ENCODE measurements around the gene MICAL2. TPM values are rescaled to one million over a fixed set of nuclear protein-coding genes. Genes with fewer than 3 reads are reported as not detected.

Gene MICAL2
- total RNA-seq, 1 donor from 2014 or later, result 4.4 TPM

- H3K36me3 Mint-ChIP-seq (ENCODE audit: unreplicated experiment), result no peaks in the 10 kb centered on the region
- no peak for DNase-seq
- H3K4me1 Mint-ChIP-seq (ENCODE audit: low read depth, unreplicated experiment), result peaks cover 9% of the 10 kb centered on the region
- H3K27ac Mint-ChIP-seq (ENCODE audit: unreplicated experiment), result no peak overlapping the region
- H3K27me3 Mint-ChIP-seq (ENCODE audit: unreplicated experiment), result peaks cover 2% of the 10 kb centered on the region
- H3K4me3 Mint-ChIP-seq (ENCODE audit: unreplicated experiment), result no peak overlapping the region
- TF ChIP-seq CTCF (IDR thresholded peaks at IDR 0.05; ENCODE audit: partially characterized antibody, unreplicated experiment), result no peak
- H3K9me3 Mint-ChIP-seq (ENCODE audit: unreplicated experiment), result no peaks in the 10 kb centered on the region
Observed at GRCh38 chr11:12190511-12190910, 80.1 kb downstream of the MICAL2 start.

GRCh38 chr11:12192794-12193514 is 82.6 kb downstream of the MICAL2 start:
- Mint-ChIP-seq H3K4me3 (ENCODE audit: unreplicated experiment) (no peak overlapping the region), H3K9me3 (ENCODE audit: unreplicated experiment) (no peaks in the 10 kb centered on the region), H3K4me1 (ENCODE audit: low read depth, unreplicated experiment) (peaks cover 2% of the 10 kb centered on the region), H3K27me3 (ENCODE audit: unreplicated experiment) (peaks cover 3% of the 10 kb centered on the region), H3K27ac (ENCODE audit: unreplicated experiment) (no peak overlapping the region), H3K36me3 (ENCODE audit: unreplicated experiment) (no peaks in the 10 kb centered on the region)
- DNase-seq, result no peak
- TF ChIP-seq CTCF (IDR thresholded peaks at IDR 0.05; ENCODE audit: partially characterized antibody, unreplicated experiment), result no peak

GRCh38 chr11:12193515-12194336 is 83.3 kb downstream of the MICAL2 start:
- Mint-ChIP-seq H3K4me3 (ENCODE audit: unreplicated experiment) (no peak overlapping the region), H3K27ac (ENCODE audit: unreplicated experiment) (no peak overlapping the region), H3K9me3 (ENCODE audit: unreplicated experiment) (no peaks in the 10 kb centered on the region), H3K4me1 (ENCODE audit: low read depth, unreplicated experiment) (peaks cover 2% of the 10 kb centered on the region), H3K27me3 (ENCODE audit: unreplicated experiment) (peaks cover 3% of the 10 kb centered on the region), H3K36me3 (ENCODE audit: unreplicated experiment) (no peaks in the 10 kb centered on the region)
- no peak for DNase-seq
- no peak for TF ChIP-seq CTCF (IDR thresholded peaks at IDR 0.05; ENCODE audit: partially characterized antibody, unreplicated experiment)

- Mint-ChIP-seq H3K4me3 (ENCODE audit: unreplicated experiment) (no peak overlapping the region), H3K36me3 (ENCODE audit: unreplicated experiment) (no peaks in the 10 kb centered on the region), H3K27me3 (ENCODE audit: unreplicated experiment) (peaks cover 3% of the 10 kb centered on the region), H3K4me1 (ENCODE audit: low read depth, unreplicated experiment) (peaks cover 2% of the 10 kb centered on the region), H3K27ac (ENCODE audit: unreplicated experiment) (no peak overlapping the region), H3K9me3 (ENCODE audit: unreplicated experiment) (no peaks in the 10 kb centered on the region)
- no peak for DNase-seq
- TF ChIP-seq CTCF (IDR thresholded peaks at IDR 0.05; ENCODE audit: partially characterized antibody, unreplicated experiment), result no peak
Observed at GRCh38 chr11:12195768-12196167, 85.4 kb downstream of the MICAL2 start.

GRCh38 chr11:12196308-12196707 is 85.9 kb downstream of the MICAL2 start:
- Mint-ChIP-seq H3K27me3 (ENCODE audit: unreplicated experiment) (peaks cover 3% of the 10 kb centered on the region), H3K36me3 (ENCODE audit: unreplicated experiment) (no peaks in the 10 kb centered on the region), H3K27ac (ENCODE audit: unreplicated experiment) (no peak overlapping the region), H3K4me1 (ENCODE audit: low read depth, unreplicated experiment) (peaks cover 2% of the 10 kb centered on the region), H3K9me3 (ENCODE audit: unreplicated experiment) (no peaks in the 10 kb centered on the region), H3K4me3 (ENCODE audit: unreplicated experiment) (no peak overlapping the region)
- TF ChIP-seq CTCF (IDR thresholded peaks at IDR 0.05; ENCODE audit: partially characterized antibody, unreplicated experiment), result no peak
- DNase-seq, result no peak

Data from glutamatergic neuron (in vitro differentiated cells).